ENCODE measurements around the gene UBE2I.

The UBE2I gene

GRCh38 chr16:1308036-1308976 lies 1.1 kb upstream of the UBE2I start:
- DNase-seq (ENCODE audit: low spot score), result no peak
- TF ChIP-seq CTCF (IDR thresholded peaks at IDR 0.05; ENCODE audit: extremely low read depth, missing control alignments), result no peak

DNA sequence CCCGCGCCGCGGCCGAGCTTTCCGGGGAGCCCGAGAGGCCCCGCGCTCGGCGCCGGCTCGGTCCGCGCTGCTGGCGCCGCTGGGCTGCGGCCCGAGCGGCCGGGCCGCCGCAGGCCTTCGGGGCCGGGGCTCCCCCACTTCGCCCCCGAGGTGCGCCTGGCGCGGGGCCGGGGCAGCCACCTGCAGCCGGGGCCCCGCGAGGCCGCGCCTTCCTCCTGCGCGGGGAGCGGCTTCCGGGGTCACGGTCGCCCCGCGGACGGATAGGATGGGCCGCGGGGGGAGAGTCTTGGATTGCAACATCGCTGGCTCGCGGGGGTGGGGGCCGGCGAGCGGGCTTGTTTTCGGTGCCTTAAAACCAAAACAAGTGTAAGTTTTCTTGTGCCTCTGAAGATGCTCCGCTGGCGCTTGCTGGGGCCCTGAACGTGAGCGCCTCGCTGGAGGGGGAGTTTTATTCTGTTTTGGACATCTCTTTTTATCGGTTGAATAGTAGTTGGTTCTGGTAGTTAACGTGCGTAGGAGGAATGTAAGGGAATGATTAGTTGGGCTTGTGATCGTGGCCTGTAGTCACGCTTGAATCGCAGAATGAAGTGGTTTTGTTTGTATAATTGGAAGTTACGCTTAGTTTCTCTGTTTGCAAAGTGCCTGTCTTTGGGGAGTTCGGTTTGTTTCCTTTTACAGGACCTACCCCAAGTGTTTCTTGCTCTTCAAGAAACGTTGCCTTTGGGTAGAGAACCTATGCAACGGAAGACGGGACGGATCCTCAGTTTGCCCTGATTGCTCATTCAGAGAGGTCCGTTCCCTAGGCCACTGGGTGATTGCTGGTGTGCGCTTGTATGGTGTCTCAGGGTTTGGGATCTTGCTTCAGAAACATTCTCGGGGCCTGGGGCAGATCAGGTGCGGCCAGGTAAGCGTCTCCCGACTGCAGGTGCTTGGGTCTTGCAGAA lies 724 bp downstream of the UBE2I start:
- DNase-seq (ENCODE audit: low spot score), result peak; percentile 66
- TF ChIP-seq CTCF (IDR thresholded peaks at IDR 0.05; ENCODE audit: extremely low read depth, missing control alignments), result no peak

- no peak for TF ChIP-seq CTCF (IDR thresholded peaks at IDR 0.05; ENCODE audit: extremely low read depth, missing control alignments)
- no peak for DNase-seq (ENCODE audit: low spot score)
These were observed 1.4 kb downstream of the UBE2I start for GRCh38 chr16:1310832-1311200.

GRCh38 chr16:1311212-1311737 lies 1.8 kb downstream of the UBE2I start:
- no peak for TF ChIP-seq CTCF (IDR thresholded peaks at IDR 0.05; ENCODE audit: extremely low read depth, missing control alignments)
- no peak for DNase-seq (ENCODE audit: low spot score)

GRCh38 chr16:1311738-1312466 lies 2.5 kb downstream of the UBE2I start:
- DNase-seq (ENCODE audit: low spot score), result no peak
- TF ChIP-seq CTCF (IDR thresholded peaks at IDR 0.05; ENCODE audit: extremely low read depth, missing control alignments), result no peak

DNA sequence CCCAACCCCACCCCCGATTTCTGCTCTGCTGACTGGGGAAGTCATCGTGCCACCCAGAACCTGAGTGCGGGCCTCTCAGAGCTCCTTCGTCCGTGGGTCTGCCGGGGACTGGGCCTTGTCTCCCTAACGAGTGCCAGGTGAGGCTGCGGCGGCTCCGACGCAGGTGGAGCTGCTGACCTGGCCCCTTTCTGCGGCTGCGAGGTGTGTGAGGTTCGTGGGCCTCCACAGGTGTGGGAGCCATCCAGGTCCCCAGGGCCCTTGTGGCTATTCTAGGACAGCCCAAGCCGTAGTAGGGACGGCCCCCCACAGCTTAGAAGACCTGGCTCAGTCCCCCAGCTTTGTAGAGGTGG lies 3.0 kb downstream of the UBE2I start:
- no peak for TF ChIP-seq CTCF (IDR thresholded peaks at IDR 0.05; ENCODE audit: extremely low read depth, missing control alignments)
- DNase-seq (ENCODE audit: low spot score), result no peak

All from GM20000 (cell line).